HG02938 (cell line): ENCODE measurements around the gene RALGAPA1.
"Not testable (repeated sequence)": the region's sequence is repeated elsewhere in the genome, so short reads cannot be mapped to it uniquely, and the experiment has no call there.

Experiments
- ATAC-seq: cut with Tn5 transposase; IDR thresholded peaks from one replicate; pipeline ENCODE4 v1.9.1; 2021; ENCODE audit warnings: mild to moderate bottlenecking, moderate library complexity; ENCODE audit not compliant: unreplicated experiment

Gene RALGAPA1

DNA sequence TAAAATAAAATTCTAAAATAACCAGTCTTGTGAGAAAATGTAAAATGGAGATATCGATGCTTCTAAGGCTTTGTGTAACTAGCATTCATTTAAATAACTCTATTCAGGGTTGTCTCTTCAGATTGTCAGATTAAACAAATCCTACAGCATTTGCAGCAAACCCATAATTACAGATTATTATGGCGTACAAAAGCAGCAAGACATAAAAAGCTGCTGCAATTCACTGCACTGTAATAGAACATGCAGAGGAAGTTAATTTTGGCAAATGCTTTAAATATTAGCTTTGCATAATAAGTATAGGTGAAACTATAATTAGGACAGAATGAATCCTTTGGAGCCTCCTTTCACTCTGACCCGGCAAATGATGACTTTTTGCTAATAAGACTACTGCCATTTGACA is 176.8 kb downstream of the RALGAPA1 start:
- ATAC-seq = no peak

DNA sequence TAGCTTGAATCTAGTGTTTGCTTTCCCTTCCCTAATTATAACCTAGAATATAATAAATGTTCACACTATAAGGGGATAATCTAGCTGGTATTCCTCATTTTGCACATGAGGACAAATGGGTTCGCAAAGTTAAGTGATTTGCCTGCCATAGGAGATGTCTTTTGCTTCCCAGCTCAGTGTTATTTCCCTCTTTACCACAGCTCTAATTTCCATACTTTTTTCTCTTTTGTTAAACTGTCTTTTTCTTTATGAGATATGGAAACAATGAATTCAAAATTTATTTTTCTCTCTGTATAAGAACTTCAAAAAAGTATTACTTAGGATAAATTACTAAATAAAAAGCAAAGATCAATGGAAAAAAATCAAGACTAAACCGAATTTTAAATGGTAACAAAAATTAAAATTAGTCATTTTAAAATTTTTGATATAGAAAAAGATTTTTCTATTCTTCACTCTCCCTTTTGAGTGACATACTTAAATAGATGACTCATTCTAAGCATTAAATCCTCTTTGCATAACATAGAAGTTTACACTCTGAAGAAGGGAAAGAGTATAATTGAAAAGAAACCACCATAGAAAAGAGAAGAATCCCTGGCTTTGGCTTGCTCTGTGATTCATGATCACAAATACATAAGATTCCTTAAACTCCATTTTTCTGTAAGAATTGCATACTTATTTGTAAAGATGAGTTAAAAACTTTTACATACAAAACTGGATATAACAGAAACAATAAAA is 177.9 kb downstream of the RALGAPA1 start:
- no peak for ATAC-seq

DNA sequence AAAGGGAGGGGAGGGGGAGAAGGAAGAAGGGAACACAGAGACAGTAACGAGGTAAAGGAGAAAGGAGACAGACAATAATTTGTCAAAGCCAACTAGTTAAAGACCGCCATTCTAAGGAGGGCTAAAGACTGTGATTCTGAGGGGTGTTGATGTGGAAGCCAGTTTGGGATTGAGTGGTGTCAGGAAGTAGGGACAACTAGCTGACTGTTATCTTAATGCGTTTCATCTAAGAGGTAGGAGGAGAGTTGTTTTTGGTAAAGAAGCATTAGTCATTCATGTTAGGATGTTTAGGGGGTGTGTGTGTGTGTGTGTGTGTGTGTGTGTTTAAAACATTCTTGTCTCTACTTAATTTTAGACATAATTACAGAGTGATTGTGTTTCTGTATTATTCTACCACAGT is 180.1 kb downstream of the RALGAPA1 start:
- no peak for ATAC-seq

DNA sequence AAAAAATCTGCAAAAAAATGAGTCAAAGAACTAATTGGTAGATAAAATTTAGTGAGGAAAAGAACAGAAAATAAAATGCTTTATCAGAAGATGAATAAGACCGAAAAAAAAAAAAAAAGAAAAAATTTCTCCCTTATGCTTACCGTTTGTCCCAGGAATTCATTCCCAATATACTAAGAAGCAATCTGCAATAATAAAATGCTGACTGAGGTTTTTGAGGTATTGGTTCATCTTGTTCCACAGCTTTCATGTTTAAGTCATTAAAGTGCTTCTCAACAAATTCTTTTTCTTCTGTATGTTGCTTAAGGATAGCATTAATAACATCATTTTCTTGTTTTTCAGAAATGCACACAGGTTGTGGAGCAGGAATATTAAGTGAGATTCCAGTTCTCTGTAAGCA is 182.1 kb downstream of the RALGAPA1 start:
- ATAC-seq = not testable (repeated sequence)

DNA sequence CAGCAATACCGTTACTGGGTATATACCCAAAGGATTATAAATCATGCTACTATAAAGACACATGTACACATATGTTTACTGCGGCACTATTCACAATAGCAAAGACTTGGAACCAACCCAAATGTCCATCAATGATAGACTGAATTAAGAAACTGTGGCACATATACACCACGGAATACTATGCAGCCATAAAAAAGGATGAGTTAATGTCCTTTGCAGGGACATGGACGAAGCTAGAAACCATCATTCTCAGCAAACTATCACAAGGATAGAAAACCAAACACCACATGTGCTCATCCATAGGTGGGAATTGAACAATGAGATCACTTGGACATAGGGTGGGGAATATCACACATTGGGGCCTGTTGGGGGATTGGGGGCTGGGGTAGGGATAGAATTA is 187.1 kb downstream of the RALGAPA1 start:
- not testable (repeated sequence) for ATAC-seq

DNA sequence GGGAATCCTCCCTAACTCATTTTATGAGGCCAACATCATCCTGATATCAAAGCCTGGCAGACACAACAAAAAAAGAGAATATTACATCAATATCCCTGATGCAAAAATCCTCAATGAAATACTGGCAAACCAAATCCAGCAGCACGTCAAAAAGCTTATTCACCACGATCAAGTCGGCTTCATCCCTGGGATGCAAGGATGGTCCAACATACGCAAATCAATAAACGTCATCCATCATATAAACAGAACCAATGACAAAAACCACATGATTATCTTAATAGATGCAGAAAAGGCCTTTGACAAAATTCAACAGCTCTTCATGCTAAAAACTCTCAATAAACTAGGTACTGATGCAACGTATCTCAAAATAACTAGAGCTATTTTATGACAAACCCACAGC is 189.1 kb downstream of the RALGAPA1 start:
- not testable (repeated sequence) for ATAC-seq

DNA sequence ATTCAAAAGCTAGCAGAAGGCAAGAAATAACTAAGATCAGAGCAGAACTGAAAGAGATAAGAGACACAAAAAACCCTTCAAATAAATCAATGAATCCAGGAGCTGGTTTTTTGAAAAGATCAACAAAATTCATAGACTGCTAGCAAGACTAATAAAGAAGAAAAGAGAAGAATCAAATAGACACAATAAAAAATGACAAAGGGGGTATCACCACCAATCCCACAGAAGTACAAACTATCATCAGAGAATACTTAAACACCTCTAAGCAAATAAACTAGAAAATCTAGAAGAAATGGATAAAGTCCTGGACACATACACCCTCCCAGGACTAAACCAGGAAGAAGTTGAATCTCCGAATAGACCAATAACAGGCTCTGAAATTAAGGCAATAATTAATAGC is 189.6 kb downstream of the RALGAPA1 start:
- not testable (repeated sequence) for ATAC-seq

DNA sequence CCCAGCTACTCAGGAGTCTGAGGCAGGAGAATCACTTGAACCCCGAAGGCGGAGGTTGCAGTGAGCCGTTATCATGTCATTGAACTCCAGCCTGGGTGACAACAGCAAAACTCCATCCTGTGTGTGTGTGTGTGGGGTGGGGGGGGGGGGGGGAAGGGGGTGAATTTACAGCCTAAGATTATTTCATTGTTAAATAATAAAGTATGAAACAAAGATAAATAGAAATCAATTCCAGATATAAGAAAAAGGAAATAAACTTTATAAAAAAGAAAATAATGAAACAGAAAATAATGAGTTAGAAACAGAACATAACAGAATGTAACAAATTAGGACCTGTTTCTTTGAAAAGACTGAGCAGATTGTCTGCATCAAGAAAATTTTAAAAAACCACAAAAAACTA is 191.6 kb downstream of the RALGAPA1 start:
- no peak for ATAC-seq

DNA sequence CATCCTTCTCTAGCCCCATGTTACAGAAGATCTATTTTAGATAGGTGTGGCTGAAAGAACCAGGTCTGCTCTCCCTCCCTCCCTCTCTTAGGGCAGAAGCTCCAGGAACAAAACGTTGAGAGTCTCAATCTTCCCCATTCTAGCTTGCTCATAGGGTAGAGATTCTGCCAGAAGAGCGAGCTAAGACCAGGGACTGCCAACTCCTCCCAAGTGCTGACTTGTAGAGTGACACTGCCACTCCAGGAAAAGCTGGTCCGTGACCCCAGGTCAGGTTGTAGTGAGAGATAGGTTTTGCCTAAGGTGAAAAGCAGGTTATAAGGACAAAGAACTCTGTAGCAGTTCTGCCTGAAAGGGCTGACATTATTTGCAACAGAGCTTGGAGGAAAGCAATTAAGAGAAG is 201.7 kb downstream of the RALGAPA1 start:
- ATAC-seq = no peak

DNA sequence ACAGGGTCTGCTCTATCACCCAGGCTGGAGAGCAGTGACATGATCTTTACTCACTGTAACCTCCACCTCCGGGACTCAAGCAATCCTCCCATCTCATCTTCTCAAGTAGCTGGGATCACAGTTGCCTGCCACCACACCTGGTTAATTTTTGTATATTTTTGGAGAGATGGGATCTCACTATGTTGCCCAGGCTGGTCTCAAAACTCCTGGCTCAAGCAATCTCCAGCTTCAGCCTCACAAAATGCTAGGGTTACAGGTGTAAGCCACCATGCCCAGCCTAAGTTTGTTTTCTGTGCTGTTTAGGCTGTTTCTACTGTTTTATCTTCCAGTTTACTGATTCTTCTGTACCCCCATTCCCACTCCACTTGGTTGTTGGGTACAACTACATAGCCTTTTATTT is 208.8 kb downstream of the RALGAPA1 start:
- no peak for ATAC-seq

DNA sequence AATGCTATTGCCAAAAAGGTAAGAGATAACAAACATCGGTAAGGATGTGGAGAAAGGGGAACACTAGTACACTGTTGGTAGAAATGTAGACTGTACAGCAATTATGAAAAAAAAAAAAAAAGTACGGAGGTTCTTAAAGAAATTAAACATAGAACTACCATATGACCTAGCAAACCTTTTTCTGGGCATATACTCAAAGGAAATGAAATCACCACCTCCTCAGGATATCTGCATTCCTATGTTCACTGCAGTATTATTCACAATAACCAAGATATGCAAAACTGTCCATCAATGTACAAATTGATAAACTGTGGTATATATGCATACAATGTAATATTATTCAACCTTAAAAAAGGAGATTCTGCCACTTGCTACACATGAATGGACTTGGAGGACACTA is 214.5 kb downstream of the RALGAPA1 start:
- no peak for ATAC-seq

DNA sequence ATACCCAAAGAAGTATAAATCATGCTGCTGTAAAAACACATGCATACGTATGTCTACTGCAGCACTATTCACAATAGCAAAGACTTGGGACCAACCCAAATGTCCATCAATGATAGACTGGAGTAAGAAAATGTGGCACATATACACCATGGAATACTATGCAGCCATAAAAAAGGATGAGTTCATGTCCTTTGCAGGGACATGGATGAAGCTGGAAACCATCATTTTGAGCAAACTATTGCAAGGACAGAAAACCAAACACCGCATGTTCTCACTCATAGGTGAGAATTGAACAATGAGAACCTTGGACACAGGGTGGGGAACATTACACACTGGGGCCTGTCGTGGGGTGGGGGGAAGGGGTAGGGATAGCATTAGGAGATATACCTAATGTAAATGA is 221.7 kb downstream of the RALGAPA1 start:
- not testable (repeated sequence) for ATAC-seq

DNA sequence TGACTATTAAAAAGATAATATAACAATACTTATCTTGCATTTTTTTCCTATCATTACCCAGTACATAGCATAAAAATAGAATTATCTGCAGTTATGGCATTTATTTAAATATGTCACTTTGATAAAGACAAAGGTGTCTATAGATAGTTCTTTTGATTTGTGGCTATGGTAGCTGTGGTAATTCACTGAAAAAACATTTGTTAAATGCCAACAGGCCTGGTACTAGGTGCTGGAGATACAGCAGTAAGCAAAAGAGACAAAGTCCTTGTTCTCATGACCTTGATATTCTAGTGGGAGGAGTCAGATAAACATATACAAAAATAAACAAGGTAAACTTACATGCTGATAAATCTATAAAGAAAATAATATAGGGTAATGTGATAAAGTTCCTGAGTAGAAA is 230.5 kb downstream of the RALGAPA1 start:
- no peak for ATAC-seq

DNA sequence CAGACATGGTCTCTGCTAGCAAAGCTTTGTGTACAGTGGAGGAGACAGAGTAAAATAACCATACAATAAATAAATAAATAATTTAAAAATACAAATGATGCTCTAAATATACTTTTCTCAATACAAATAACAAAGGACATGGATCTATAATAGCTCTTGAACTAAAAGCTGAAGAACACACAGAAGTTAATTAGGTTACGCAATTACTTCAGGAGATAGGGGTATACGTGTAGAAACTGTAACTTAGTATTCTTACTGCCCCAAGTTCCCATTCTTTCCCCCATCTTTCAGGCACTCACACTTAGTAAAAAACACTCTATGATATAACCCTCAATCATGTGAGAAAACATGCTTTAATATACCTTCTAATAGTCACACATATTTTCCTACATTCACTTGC is 231.0 kb downstream of the RALGAPA1 start:
- ATAC-seq = no peak

DNA sequence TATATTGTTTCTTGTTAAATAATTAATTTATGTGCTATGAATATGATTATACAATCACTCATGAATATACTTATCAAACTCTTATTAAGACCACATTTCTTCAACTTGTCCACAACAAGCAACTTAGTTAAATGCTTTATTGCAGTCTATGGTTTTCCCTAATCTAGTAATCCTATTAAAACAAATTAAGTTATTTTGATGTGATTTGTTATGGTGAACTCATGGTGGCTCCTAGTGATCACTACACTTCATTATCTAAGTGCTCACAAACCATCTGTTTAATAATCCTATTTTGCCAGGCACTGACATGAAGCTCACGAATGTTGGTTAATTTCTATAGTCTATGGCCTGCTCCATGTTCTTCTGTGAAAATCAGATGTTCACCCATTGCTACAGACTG is 232.2 kb downstream of the RALGAPA1 start:
- ATAC-seq = no peak

DNA sequence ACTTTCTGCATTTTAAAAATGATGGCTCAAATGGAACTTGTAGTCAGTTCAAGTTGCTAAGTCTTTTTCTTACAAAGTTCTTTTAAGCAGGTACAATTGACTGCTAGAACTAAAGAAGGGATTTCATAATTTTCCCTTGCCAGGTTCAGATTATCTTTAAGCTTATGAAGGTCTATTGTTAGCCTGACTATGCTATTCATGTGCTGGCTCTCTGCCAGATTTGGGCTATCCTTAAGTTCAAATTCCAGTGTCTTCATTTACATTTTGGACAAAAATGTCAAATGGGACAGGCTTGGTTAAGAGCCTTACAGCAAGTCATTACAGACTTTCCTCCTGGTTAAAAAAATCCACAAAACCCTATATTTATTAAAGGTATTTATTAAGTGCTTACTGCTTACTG is 232.8 kb downstream of the RALGAPA1 start:
- ATAC-seq = no peak

DNA sequence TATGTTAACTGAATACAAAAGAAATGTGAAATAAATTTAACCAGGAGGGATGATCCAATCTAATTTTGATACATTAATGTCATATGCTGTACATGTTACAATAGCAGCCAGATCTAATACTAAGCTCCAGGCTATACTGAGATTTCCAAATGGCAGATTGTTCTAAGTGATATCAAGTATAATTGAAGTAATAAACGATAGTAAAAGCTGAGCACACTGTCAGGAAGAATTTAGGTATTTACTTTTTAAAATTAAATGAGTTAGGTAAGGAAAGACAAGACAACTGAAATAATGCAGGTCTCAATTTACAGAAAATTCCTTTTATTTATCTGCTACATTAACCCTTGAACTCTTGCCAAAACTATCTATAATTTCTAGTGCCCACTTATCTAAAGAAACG is 235.2 kb downstream of the RALGAPA1 start:
- ATAC-seq = no peak

DNA sequence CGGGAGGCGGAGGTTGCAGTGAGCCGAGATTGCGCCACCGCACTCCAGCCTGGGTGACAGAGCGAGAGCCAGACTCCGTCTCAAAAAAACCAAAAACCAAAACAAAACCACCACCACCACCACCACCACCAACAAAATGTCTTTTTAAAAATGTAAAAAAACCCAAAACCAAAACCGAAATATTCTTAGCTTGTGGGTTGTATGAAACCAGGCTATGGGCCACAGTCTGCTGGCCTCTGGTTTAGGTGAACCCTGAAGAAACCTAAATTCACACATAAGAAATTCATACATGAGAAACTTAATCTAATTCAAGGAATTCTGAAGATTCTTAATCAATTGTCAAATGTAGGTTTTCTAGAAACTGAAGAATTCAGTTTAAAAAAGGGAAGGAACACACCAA is 237.5 kb downstream of the RALGAPA1 start:
- no peak for ATAC-seq

DNA sequence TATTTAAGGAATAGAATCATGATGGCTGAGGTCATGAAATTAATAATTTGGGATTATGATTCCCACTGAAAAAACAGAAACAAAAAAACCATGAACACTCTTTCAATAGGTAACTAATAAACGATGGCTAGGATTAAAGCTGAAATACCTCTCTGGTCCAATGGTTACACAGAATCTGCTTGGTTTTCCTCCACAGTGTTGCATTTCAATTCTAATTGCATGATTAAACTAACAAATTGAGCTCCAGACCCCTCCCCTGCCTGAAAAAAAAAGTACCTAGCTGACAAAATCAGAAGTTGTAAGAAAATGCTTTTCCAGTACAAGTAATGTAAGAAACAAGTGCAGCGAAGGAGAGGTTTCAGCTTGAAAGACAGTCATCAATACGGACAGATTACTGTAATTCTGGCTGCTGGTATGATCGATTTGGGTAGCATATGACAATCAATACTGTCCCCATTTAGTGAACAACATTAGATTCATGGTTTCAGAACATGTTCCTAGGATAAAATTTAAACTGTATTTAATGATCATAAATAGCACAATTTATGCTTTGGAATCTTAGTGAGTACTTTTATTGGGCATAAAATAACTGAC is 243.1 kb downstream of the RALGAPA1 start:
- ATAC-seq = no peak

DNA sequence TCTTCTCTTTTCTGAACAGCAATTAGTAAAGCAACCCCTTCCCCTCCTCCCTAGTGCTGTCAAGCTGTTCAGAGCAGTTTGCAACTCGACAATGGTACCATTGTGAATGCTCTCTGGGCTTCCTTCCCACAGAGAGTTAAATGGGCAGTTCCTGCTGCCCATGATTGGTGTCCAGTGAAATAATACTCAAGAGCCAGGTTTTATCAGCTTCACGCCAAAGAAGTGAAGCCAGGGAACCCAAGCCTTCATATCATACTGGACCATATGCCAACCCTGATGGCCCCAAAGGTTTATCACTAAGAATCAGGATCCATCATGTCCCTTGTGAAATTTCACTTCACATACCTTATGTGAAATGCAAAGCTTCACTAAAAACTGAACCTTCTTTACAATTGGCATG is 250.4 kb downstream of the RALGAPA1 start:
- ATAC-seq = no peak

DNA sequence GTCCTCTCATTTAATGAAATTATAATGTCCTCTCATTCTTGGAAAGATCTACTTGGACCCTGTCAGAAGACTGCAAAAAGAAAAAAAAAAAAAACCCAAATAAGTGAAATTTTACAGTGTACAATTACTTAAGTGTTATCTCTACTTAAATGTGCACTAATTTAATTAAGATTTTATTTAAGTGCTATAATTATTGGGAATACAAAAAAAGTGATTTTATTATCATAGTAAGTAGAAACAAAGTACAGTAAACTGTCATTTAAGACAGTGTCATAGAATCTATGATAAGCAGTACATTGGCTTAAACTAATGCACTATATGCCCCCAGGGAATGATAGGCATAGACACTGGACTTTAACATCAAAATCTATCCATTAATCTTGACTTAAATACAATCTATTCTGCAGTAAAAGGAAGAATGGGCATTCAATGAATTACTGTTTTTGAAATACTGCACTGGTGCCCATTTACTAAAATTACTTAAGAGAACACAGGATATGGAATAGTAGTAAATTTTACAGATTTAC is 251.8 kb downstream of the RALGAPA1 start:
- no peak for ATAC-seq

DNA sequence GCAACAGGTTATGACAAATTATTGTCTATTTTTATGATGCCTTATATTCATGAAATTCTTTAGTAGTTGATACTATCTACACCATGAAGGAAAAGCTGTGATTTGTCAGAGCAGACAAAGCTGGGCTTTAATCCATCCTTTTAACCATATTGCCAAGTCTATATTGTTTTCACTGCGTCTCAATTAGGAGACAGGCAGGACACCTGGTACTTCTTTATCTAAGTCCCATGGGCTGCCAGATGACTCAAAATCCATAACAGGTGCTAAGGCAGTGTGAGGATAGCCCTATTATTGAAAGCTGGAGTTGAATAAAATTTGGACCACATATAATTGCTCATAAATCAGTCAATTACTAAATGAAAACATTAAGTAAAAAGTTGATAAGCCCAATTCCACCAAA is 252.5 kb downstream of the RALGAPA1 start:
- no peak for ATAC-seq

DNA sequence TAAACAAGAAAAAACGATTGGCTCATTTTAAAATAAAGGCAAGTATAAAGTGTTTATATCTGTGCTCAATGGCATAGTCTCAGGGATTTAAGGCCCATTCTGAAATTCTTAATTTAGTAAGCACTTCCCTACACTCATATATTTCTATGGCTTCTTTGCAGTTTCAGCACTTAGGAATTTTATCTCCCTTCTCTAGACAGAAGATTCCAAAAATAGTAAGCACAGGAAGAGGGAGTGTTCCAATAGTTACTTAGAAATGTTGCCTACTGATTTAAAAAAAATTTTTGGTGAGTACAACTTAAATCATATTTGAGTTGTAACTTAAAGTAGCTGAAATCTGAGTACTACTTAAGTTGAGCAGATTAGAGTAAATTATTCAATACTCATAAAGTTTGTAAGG is 255.3 kb downstream of the RALGAPA1 start:
- ATAC-seq = no peak
